Central memory CD8-positive, alpha-beta T cell (primary cell): ENCODE results near the gene CBX3.
A peak's percentile ranks its signal among the peaks of the same experiment; 100 is the strongest.

Experiments used
- ATAC-seq: fragments of 150-1000 bp; cut with Tn5 transposase; replicated peaks from 2 replicates; pipeline ENCODE4 v1.10.0; 2022; ENCODE audit warnings: mild to moderate bottlenecking, moderate FRiP score, moderate number of reproducible peaks; ENCODE audit not compliant: poor library complexity, severe bottlenecking; ENCODE audit errors: extremely low read depth
- DNase-seq, 2 donors: peaks; one replicate each; pipeline ENCODE4 v3.0.0; 2021; ENCODE audit warnings: low spot score in 2 of 2
- H3K27ac Mint-ChIP-seq: one replicate; pipeline ENCODE4 v1.8.0; 2022; ENCODE audit warnings: low read depth, mild to moderate bottlenecking, moderate library complexity, mixed read lengths
- H3K27me3 Mint-ChIP-seq: one replicate; pipeline ENCODE4 v1.8.0; 2022; ENCODE audit warnings: mixed read lengths
- H3K36me3 Mint-ChIP-seq: one replicate; pipeline ENCODE4 v1.8.0; 2022; ENCODE audit warnings: mild to moderate bottlenecking, moderate library complexity, mixed read lengths; ENCODE audit not compliant: insufficient read depth
- H3K4me1 Mint-ChIP-seq: one replicate; pipeline ENCODE4 v1.8.0; 2022; ENCODE audit warnings: mixed read lengths
- H3K4me3 Mint-ChIP-seq: one replicate; pipeline ENCODE4 v1.8.0; 2022; ENCODE audit warnings: mild to moderate bottlenecking, moderate library complexity, mixed read lengths
- H3K9me3 Mint-ChIP-seq: one replicate; pipeline ENCODE4 v1.8.0; 2022; ENCODE audit warnings: mixed read lengths

CBX3 gene

GRCh38 chr7:26186364-26187311 lies 14.9 kb upstream of the CBX3 start:
- ATAC-seq = no peak
- peaks cover 74% of the 10 kb centered on the region for H3K4me1 Mint-ChIP-seq
- no peaks in the 10 kb centered on the region for H3K9me3 Mint-ChIP-seq
- peak overlapping the region; percentile 68 for H3K27ac Mint-ChIP-seq
- H3K27me3 Mint-ChIP-seq = no peaks in the 10 kb centered on the region
- no peak for DNase-seq
- H3K4me3 Mint-ChIP-seq = no peak overlapping the region
- H3K36me3 Mint-ChIP-seq = peaks cover 60% of the 10 kb centered on the region

- H3K4me1 Mint-ChIP-seq = peaks cover 79% of the 10 kb centered on the region
- ATAC-seq = no peak
- no peaks in the 10 kb centered on the region for H3K27me3 Mint-ChIP-seq
- H3K36me3 Mint-ChIP-seq = peaks cover 69% of the 10 kb centered on the region
- DNase-seq = no peak
- H3K9me3 Mint-ChIP-seq = no peaks in the 10 kb centered on the region
- H3K27ac Mint-ChIP-seq = peak overlapping the region; percentile 68
- H3K4me3 Mint-ChIP-seq = peak overlapping the region; percentile 7
Observed at GRCh38 chr7:26187380-26188205, 14.0 kb upstream of the CBX3 start.

GRCh38 chr7:26188206-26188956 lies 13.2 kb upstream of the CBX3 start:
- Mint-ChIP-seq H3K36me3 (peaks cover 76% of the 10 kb centered on the region), H3K27ac (peak overlapping the region; percentile 68), H3K4me3 (peak overlapping the region; percentile 7), H3K9me3 (no peaks in the 10 kb centered on the region), H3K27me3 (no peaks in the 10 kb centered on the region), H3K4me1 (peaks cover 87% of the 10 kb centered on the region)
- no peak for DNase-seq
- no peak for ATAC-seq

DNA sequence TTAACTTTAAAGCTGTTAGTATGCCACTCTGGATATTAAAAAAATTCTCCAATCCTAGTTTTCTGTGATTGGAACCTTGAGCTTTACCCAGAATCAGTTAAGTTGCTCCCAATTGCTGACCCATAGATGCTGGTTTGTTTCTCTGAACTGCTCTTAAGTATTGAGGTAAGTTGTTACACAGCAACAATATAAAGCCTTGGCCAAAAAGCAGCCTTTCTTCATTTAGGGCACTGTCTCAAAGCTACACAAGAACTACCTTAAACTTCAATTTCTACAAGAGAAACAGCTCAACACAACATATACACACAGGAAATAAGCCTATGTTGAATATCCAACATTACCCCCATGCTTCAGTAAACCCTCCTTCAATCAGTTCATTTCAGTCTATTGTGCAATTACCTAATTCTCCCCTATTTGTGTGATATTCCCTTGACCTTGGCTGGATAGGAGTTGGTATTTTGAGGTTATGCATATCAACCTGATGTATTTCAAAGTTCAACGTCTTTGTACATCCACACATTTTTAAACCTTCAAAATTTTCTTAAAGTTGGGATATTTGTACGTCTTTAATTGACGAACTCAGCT lies 12.5 kb upstream of the CBX3 start:
- H3K4me3 Mint-ChIP-seq = no peak overlapping the region
- H3K27me3 Mint-ChIP-seq = no peaks in the 10 kb centered on the region
- H3K27ac Mint-ChIP-seq = peak overlapping the region; percentile 68
- no peaks in the 10 kb centered on the region for H3K9me3 Mint-ChIP-seq
- H3K4me1 Mint-ChIP-seq = peaks cover 88% of the 10 kb centered on the region
- no peak for DNase-seq
- H3K36me3 Mint-ChIP-seq = peaks cover 81% of the 10 kb centered on the region
- no peak for ATAC-seq

DNA sequence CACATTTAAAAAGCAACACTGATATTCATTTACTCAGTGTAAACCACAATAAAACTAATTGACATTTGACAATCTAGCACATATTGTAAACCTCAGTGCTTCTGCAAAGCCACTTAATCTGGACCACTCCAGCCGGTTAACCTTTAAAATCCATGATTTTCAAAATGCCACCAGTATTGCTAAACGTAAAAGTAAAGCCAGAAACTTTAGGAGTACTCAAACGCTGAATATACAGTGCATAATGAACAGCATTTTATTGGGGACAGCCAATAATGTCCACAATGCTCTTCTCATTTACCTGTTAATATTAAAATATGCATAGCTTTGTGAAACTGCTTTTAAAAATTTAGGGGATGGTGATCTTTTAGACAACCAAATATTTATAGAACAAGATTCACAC lies 11.8 kb upstream of the CBX3 start:
- H3K36me3 Mint-ChIP-seq = peaks cover 86% of the 10 kb centered on the region
- H3K9me3 Mint-ChIP-seq = no peaks in the 10 kb centered on the region
- H3K4me1 Mint-ChIP-seq = peaks cover 88% of the 10 kb centered on the region
- no peaks in the 10 kb centered on the region for H3K27me3 Mint-ChIP-seq
- DNase-seq (no peak), ATAC-seq (no peak)
- peak overlapping the region; percentile 68 for H3K27ac Mint-ChIP-seq
- no peak overlapping the region for H3K4me3 Mint-ChIP-seq

DNA sequence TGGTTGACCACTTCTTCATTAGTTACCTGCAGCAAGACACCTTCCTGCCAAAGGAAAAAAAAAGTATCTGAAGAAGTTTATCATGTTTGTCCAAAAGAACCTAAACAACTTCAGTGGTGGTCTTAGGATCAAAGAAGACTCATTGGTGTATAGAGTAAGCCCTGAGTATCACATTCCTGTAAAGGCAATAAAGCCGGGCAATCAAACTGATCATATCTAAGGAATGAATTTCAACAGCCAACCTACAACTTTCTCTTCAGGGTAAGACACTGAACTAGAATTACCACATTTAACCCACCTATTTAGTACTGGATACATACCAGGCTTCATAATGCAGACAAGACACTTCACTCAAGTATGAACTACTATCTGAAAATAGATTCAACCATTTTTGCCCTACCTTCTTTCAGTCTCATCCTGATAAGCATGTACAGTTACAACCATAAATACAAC lies 11.1 kb upstream of the CBX3 start:
- no peaks in the 10 kb centered on the region for H3K9me3 Mint-ChIP-seq
- peaks cover 89% of the 10 kb centered on the region for H3K36me3 Mint-ChIP-seq
- H3K4me3 Mint-ChIP-seq = peak overlapping the region; percentile 2
- DNase-seq (no peak), ATAC-seq (no peak)
- H3K27me3 Mint-ChIP-seq = no peaks in the 10 kb centered on the region
- peaks cover 87% of the 10 kb centered on the region for H3K4me1 Mint-ChIP-seq
- peak overlapping the region; percentile 29 for H3K27ac Mint-ChIP-seq

- Mint-ChIP-seq H3K4me3 (peak overlapping the region; percentile 100), H3K27ac (peak overlapping the region; percentile 92), H3K9me3 (no peaks in the 10 kb centered on the region), H3K4me1 (peaks cover 88% of the 10 kb centered on the region), H3K27me3 (no peaks in the 10 kb centered on the region), H3K36me3 (peaks cover 96% of the 10 kb centered on the region)
- DNase-seq = no peak
- ATAC-seq = no peak
Observed at GRCh38 chr7:26191233-26191973, 10.1 kb upstream of the CBX3 start.

- Mint-ChIP-seq H3K4me1 (peaks cover 88% of the 10 kb centered on the region), H3K27me3 (no peaks in the 10 kb centered on the region), H3K4me3 (peak overlapping the region; percentile 100), H3K36me3 (peaks cover 99% of the 10 kb centered on the region), H3K27ac (peak overlapping the region; percentile 92), H3K9me3 (no peaks in the 10 kb centered on the region)
- ATAC-seq (no peak), DNase-seq (no peak)
Observed at GRCh38 chr7:26191974-26192479, 9.5 kb upstream of the CBX3 start.

DNA sequence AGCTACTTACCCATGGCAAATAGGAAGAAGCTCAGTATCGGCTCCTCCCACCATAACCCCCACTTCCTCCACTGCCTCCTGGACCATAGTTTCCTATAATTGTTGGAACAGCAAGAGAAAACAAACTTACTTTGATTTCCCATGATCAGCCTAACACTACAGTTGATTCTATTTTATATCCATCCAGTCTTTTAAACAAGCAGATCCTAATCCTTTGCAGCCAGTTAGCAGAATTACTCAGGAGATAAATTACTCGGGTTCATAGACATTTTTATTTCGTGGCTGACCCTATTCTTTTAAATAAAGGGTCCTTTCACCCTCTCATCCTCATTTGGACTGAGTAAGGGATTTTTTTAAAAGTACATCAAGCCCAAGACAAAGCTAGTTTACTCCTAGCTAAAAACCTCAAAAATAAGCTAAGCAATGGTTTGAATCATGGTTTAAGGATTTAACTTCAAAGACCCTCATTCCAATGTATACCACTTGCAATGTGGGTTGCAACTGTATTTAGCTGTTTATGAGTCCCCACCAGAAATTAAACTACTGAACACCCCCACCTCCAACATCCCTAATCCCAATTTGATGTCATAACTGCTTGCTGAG lies 9.0 kb upstream of the CBX3 start:
- peak overlapping the region; percentile 100 for H3K4me3 Mint-ChIP-seq
- ATAC-seq = no peak
- H3K4me1 Mint-ChIP-seq = peaks cover 88% of the 10 kb centered on the region
- H3K27ac Mint-ChIP-seq = peak overlapping the region; percentile 92
- peaks cover 99% of the 10 kb centered on the region for H3K36me3 Mint-ChIP-seq
- no peak for DNase-seq
- H3K27me3 Mint-ChIP-seq = no peaks in the 10 kb centered on the region
- no peaks in the 10 kb centered on the region for H3K9me3 Mint-ChIP-seq

GRCh38 chr7:26193432-26194207 lies 7.9 kb upstream of the CBX3 start:
- H3K4me1 Mint-ChIP-seq = peaks cover 79% of the 10 kb centered on the region
- peak; percentile 38 for ATAC-seq
- no peaks in the 10 kb centered on the region for H3K9me3 Mint-ChIP-seq
- H3K27me3 Mint-ChIP-seq = no peaks in the 10 kb centered on the region
- peak overlapping the region; percentile 92 for H3K27ac Mint-ChIP-seq
- H3K4me3 Mint-ChIP-seq = peak overlapping the region; percentile 100
- H3K36me3 Mint-ChIP-seq = peaks cover 98% of the 10 kb centered on the region
- DNase-seq = no peak
